AG08395 (cell line): Measurements from ENCODE around the gene ARHGAP4.

ENCODE experiments used
- DNase-seq: peaks from one replicate; pipeline ENCODE4 v3.0.0; 2012; ENCODE audit warnings: mixed read lengths, low spot score

Gene ARHGAP4

DNA sequence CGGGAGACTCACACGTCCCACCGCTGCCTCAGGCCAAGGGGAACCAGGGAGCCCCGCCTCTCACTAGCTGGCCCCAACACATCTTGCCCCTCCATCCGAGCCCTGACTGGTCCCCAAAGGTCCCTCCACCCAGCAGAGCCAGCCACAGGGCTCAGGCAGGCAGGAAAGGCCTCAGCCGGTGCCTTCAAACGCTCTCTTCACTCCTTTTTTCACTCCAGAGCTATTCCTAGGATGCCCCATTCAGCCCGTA, 1.5 kb upstream of the ARHGAP4 start:
- no peak for DNase-seq

DNA sequence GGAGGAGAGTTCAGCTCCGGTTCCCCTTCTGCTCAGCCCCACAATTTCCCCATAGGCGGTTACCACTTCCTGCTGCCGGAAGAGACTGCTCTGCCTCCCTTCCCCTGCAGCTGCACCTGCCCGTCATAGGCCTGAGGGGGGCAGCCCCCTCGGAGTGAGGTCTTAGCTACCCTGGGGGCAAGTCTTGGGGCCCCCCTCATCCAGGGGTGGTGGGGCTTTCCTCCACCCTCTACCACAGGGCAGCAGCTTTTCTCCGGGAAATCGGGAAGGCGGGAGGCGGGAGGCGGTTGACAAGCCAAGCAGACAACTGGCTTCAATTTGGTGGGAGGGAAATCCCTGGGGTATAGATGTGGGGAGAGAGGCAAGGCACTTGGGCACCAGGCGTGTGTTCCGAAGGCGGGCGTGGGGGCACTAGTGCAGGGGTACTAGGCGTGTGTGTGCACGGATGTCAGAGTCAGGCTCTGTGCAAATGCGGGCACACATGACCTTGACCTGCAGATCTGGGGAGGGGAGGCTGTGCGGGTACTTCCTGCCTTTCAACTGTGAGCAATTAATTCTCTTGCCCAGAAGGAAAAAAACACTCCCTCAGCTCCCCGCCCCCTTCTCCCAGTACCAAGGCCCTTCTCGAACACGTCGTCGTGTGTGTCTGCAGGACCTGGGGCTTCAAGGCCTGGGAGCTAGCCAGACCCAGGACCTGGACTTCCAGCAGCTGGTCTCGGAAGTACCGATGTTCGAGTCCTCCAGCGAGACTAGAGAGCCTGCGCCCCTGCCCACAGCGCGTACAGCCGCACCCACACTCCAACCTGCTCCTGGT, 1.0 kb upstream of the ARHGAP4 start:
- DNase-seq = no peak

DNA sequence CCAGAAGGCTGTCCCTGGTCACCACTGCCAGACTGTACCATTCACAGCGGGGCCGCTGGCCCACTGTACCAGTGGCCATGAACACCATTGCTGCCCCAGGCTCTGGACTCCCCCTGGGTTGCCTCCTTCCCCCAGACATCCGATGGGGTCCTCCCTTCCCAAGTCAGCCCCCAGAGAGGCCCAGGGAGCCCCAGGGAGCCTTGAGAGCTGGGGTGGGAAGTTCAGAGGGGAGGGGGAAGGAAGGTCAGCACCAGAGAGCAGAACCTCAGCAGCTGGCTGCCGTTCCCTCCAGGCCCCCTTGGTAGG, 441 bp upstream of the ARHGAP4 start:
- DNase-seq = no peak

DNA sequence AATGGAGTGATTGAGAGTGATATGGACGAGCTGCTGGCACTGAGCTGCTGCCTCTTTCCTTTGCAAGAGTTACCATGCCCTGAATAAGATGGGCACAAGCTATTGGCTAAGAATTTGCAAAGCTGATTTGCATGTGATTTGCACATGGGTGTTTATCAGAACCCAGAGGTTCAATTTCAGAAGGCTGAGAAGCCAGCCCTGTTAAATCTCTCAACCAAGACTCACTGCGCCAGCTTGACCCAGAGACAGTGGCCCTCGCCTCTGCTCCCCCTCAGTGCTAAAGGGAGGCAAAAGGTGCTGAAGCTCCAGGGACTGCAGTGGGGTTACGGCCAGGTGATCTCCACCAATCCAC, 701 bp downstream of the ARHGAP4 start:
- no peak for DNase-seq

DNA sequence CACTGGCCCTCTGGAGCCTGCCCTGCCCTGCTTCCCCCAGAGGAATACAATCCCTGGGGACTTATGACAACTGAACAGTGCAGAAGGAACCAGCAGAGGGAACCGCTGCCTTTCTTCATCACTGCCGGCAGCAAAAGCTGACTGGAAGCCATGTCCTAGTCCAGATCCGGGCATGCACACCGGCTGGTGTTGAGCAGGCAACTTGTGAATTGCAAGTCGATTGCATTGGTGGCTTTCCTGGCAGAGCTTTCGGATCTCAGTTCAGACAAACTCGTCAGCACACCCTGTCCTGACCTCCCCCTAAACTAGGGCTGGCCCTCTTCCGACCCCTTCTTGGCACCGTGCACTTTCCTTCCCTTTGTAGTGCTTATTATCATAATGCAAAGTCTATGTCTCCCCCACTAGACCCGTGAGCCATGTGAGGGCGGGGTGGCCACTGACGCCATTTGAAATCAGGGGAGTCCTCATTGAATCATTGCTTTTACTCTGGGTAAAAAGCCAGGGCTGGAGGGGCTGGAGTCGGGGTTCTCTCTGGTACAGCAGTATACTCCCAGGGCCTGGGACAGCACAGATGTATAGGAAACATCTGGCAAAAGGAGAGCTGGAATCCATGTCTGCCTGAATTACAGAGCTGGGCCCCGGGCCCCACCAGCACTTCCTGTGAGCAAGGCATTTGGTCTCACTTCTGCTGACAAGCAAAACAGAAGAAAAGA, 1.8 kb downstream of the ARHGAP4 start:
- DNase-seq = no peak

DNA sequence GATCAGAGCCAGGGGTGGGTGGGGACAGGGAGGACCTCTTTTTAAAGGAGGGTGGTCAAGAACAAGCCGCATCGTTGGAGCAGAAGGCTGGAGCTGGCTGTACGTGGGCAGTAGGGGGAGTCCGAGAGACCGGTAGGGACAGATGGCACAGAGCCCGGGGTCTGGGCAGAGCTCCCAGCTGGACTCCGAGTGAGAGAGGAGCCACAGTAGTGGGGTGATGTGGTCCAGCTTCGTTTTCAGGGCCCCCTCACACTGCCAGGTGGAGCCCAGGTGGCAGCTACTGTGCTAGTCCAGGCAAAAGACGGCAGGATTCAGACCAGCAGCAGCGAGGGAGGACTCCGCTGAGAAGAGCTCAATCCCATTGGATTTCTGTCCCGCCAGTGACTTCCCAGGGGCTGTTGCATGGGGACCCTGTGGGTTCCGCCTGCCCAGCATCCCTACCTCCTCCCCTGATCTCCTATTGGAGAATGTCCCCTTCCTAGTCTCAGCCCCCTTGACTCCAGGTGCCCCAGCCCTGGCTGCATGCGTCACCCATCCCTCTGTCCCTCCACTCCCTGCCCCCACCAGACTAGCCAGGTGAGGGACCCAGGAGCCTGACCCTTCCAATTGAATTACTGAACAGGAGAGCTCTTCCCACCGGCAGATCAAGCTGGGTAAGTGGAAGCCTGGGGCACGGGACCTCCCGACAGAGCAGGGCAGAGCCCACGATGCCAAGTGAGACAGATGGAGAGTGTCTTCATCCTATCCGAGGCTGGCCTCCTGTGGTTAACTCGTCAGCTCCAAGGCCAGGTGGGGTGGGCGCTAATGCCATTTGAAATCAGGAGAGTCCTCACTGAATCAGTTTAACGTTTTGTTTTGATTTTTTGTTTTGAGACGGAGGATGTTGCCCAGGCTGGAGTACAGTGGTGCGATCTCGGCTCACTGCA, 2.9 kb downstream of the ARHGAP4 start:
- peak; percentile 61 for DNase-seq

DNA sequence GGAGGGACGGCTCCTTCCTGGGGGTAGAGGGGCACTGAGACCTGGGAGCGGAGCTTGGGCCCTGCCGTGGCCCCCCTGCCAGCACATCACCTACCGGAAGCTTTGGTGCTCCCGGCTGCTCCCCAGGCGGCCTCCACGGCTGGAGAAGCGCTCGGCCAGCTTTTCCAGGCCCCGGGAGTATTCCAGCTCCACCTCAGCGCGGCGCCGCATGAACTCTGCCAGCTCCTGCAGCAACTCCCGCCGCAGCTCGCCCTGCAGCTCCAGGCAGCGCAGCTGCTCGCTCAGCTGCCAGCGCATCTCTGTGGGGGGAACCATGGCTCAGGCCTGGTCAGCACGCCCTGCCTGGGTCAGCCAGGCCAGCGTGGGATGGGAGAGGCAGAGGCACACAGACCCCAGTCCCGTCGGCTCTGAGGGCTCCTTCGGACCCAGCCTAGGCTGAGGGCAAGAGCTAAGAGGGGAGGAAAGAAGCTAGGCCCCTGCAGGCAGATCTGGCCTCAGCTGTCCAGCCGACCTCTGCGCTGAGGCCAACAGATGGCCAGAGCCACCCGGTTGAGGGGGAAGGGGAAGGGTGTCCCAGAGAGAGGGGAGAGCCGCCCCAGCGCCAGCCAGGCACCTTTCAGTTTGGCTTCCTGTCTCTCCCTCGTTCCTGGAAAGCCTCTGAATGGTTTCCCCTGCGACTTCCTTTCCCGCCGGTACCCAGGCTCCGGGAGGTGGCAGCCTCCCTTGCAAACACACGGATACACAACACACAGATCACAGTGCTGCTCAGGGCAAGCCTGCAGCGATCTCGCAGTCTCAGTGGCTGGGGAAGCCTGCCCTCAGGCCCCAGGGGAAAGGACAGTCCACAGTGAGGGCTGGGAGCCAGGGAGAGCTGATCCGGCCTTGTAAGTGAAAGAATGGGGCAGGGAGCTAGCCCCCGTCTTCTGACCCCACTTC, 4.3 kb downstream of the ARHGAP4 start:
- no peak for DNase-seq

DNA sequence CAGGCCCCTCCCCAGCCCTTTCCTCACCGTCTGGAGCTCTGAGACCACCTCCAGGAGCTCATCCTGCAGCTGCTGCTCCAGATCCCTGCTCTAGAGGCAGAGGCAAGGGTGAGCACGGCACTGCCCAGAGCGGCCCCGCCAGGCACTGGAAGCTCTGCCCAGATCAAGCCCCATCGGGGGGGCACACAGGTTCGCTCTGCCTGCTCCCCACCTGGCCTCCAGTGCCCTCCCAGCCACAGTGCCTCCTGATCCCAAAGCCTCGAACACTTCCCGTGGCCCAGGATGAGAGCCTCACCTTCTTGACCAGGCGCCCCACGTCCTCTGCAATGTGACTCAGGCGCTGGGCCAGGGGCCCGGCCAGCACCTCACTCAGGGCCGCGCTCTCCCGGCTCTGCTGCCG, 5.0 kb downstream of the ARHGAP4 start:
- no peak for DNase-seq

DNA sequence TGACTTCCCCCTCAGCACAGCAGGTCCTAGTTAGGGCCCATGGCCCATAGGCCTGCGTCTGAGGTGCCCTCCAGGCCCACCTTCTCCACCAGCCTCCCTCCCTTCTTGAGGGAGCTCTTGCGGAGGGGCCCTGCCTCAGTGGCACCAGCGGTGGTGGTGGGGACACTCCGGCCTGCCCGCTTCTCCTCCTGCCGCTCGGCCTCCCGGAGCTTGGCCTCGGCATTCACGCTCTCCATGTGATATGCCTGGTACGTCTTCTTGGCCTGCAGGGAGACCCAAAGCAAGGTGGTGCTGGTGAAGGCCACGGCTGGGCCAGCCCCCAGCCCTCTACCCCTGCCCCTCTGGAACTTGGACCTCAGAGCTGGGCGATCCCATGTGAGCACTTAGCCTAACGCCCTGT, 5.5 kb downstream of the ARHGAP4 start:
- DNase-seq = no peak

DNA sequence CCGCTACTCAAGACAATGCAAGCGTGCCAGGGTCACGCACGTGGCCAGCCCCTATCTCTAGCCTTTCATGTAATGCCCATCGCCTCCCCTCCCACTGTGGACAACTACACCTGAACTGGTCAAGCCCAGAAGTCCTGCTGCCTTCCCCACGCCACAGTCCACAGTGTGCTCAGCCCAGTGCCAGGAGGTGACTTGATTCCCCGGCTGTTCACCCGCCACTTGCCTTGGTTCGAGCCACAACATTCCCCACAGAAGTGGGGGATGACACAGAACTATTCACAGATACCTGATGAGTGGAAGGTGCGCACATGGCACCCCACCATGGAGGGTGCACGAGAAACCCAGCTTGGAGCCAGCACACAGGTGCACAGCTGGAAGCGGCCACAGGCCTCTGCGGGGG, 6.8 kb downstream of the ARHGAP4 start:
- no peak for DNase-seq

DNA sequence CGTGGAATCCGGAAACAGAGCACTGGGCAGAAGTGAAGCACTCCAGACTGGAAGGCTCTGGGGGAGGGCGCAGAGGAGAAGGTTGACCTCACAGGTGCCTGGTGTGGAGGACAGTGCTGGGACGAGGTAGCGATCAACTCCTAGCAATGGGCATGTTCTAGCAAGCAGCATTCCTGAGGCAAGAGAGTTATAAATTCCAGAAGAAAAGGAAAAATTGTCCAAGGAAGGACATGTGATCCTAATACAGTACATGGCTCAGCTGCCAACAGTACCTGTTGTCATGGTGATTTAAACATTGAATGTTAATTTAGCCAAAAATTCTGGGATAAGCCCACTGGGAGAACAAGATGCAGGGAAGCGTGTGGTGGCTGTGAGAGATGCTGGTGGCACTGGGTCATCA, 8.2 kb downstream of the ARHGAP4 start:
- DNase-seq = no peak

DNA sequence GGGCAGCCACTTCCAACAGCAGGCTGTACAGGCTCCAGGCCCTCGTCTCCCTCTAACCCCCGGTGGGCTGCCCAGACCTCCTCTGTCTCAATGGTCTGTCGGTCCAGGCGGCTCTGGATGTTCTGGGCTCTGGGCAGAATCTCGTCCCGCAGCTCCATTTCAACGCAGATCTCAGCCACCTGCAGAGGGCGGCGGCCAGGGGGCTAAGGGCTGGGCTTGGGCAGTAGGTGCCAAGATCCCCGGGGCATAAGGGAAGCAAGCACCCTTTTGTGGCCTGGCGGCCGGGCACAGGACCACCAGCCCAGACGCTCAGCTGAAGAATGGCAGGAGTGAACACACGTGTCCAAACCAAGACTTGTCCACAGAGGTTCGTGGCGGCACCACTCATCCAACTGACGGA, 12.4 kb downstream of the ARHGAP4 start:
- DNase-seq = no peak

DNA sequence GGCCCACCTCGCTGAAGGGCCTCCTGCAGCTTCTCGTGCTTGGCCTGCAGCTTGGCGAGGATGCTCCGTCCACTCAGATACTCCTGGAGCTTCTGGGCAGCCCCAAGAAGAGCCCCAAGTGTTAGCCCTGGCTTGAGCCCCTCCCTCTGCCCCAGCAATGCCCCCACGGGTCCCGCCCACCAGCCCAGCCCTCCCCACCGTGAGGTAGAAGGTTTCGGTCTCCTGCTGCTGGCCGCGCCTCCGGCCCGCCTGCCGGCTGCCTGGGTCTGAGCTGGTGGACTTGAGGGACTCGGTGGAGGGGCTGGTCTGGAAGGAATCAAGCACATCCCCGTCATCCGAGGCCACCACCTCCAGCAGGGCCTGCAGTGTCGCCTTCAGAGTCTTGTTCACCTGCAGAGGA, 12.9 kb downstream of the ARHGAP4 start:
- no peak for DNase-seq

DNA sequence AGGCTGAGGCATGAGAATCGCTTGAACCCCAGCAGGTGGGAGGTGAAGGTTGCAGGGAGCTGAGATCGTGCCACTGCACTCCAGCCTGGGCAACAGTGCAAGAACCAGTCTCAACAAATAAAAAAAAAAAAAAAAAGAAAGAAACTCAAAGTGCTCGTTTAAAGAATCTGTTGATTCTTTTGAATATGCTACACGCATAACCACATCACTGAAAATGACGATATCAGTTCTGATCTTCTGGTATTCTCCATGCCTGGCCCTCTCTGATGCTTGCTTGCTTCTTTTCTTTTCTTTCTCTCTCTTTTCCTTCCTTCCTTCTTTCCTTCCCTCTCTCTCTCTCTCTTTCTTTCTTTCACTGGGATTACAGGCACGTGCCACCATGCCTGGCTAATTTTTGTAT, 14.3 kb downstream of the ARHGAP4 start:
- DNase-seq = no peak

DNA sequence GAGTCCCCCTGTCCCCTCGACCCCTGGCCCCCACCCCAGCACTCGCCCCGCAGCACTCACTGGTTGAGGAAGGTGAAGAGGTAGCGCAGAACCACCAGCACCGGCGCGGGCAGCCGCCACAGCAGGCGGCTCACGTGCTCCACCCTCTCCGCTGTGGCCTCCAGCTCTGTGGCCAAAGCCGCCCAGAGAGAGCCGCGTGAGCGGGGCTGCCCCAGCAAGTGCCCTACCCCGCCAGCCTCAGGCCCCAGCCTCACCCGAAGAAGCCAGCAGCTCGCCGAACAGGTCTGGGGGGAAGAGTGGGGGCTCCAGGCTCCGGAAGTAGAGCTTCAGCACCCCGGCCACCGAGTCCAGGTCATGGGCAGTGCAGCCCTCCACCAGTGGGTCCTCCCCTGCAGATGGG, 15.6 kb downstream of the ARHGAP4 start:
- DNase-seq = no peak

DNA sequence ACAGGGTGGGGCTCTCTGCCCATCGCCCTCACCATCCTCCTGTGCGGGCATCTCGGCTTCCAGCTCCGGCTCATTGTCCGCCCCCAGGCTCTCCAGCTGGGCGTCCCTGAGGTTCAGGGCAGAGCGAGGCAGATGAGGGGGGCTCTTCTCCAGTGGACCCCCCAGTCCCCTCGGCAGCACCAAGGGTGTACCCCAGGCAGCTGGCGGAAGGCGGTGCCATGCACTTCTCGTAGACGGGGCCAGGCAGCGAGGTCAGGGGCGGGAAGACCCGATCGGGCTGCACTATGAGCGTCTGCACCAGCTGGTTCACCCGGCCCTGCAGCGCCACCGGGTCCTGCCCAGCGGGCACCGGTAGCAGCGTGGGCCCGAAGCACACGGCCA, 16.1 kb downstream of the ARHGAP4 start:
- DNase-seq = no peak

DNA sequence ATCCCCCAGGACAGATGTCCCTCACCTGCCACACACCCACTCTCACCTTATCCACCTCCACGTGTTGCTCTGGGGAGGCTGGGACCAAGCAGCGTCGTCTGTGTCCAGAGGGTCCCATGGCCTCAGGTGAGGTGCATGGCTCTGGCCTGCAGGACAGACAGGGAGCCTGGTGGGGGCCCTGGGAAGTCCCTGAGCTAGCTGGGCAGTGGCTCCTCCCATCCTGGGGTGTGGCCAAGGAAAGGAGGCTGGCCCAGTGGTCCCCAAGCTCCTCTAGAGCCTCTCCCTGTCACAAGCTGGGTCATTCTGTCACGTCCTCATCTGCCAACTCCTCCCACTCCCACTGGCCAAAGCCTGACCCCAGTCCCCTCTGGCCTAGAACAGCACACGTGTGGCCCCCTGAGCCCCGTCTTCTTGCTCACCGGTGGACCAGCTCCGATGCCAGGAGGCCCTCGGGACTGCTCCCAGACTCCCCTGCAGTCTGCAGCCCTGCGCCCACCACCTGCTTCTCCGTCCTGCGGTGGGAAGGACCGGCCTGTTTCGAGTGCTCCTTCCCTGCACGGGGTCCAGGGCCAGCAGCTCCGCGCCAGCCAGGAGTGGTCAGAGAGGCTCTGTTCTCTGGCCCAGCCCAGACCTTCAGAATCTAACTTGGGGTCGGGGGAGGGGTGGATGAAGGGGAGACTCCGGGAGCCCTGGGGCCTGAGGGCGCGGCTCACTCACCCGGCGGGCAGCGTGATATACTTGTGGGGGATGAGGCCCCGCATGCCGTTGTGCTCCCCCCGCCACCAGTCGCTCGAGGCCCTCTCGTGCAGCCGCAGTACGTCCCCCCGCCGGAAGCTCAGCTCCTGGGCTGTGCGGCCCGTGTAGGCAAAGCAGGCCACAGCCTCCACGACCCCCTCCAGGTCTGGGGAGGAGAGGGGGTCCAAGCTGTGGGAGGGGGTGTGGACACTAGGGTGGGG, 16.8 kb downstream of the ARHGAP4 start:
- no peak for DNase-seq

DNA sequence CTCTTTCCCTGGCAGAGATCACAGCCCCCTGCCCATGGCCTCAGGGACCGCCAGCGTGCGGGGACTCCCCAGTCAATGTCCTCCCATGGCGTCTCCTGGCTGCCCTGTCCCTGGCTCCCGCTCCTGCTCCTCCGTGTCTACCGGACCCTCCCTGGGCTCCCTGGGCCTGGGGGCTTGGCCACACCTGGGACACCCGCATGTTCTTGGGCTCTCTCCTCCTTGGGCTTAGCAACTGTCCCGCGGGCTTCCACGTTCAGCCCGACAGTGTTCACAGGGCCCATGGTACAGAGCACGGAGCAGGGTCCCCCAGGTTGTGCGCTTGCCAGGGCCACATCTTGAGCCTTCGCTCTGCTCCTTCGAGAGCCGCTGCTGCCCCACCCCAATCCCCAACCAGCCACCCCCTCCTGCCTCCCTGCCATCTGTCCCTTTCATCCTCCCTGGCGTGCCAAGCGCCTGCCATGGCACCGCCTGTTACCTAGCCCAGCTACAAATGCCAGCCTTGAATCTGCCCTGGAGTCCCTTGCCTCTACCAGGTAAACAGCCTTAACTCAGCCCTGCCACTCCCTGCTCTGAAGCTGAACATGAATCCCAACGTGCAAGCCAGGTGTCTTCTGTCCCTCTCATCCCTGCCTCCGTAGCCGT, 17.7 kb downstream of the ARHGAP4 start:
- no peak for DNase-seq

DNA sequence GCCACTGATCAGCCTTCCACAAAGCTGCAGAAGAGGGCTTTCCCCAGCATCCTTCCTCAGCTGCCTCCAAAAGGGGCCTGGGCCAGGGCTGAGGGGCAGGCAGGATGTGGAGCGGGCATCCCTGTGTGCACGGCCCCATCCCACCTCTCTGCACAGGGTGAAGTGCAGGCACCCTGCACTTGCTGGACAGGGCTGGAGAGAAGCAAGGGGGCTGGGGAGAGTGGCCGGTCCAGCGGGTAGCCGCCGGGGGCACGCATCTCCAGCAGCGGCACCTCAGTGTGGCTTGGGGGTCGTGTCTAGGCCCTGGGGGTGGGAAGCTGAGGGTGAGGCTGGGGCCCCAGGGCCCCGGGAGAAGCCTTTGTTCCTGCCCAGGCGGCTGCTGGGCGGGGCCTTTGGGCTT, 18.6 kb downstream of the ARHGAP4 start:
- no peak for DNase-seq

DNA sequence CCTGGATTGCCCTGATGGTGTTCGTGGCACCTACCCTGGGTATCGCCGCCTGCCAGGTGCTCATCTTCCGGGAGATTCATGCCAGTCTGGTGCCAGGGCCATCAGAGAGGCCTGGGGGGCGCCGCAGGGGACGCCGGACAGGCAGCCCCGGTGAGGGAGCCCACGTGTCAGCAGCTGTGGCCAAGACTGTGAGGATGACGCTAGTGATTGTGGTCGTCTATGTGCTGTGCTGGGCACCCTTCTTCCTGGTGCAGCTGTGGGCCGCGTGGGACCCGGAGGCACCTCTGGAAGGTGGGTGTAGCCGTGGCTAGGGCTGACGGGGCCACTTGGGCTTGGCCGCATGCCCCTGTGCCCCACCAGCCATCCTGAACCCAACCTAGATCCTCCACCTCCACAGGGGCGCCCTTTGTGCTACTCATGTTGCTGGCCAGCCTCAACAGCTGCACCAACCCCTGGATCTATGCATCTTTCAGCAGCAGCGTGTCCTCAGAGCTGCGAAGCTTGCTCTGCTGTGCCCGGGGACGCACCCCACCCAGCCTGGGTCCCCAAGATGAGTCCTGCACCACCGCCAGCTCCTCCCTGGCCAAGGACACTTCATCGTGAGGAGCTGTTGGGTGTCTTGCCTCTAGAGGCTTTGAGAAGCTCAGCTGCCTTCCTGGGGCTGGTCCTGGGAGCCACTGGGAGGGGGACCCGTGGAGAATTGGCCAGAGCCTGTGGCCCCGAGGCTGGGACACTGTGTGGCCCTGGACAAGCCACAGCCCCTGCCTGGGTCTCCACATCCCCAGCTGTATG, 19.7 kb downstream of the ARHGAP4 start:
- no peak for DNase-seq
